Measurements from ENCODE around the gene EXD3. TPM values are rescaled to one million over a fixed set of nuclear protein-coding genes. Genes with fewer than 3 reads are reported as not detected.

EXD3 gene
- polyA plus RNA-seq, 1 experiment: 4.0 TPM

DNA sequence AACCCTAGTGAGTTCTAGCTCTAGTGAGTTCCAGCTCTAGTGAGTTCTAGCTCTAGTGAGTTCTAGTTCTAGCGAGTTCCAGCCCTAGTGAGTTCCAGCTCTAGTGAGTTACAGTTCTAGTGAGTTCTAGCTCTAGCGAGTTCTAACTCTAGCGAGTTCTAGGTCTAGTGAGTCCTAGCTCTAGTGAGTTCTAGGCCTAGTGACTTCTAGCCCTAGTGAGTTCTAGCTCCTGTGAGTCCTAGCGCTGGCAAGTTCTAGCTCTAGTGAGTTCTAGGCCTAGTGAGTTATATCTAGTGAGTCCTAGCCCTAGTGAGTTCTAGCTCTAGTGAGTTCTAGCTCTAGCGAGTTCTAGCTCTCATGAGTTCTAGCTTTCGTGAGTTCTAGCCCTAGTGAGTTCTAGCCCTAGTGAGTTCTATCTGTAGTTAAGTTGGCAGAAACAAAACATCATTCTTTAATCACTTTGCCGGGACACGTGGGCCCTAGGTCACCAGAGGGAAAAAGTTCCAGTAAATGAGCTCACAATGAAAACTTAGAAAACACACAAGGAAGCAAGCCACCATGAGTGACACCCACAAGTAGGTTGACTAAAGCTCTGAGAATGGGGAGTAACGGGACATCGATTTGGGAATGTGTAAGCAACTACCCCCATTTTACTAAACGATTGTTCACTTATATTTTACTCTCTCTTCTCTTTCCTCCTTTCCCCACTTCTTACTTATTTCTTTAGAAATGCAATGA is 47.5 kb downstream of the EXD3 start:
- TF ChIP-seq, protein P1, sequence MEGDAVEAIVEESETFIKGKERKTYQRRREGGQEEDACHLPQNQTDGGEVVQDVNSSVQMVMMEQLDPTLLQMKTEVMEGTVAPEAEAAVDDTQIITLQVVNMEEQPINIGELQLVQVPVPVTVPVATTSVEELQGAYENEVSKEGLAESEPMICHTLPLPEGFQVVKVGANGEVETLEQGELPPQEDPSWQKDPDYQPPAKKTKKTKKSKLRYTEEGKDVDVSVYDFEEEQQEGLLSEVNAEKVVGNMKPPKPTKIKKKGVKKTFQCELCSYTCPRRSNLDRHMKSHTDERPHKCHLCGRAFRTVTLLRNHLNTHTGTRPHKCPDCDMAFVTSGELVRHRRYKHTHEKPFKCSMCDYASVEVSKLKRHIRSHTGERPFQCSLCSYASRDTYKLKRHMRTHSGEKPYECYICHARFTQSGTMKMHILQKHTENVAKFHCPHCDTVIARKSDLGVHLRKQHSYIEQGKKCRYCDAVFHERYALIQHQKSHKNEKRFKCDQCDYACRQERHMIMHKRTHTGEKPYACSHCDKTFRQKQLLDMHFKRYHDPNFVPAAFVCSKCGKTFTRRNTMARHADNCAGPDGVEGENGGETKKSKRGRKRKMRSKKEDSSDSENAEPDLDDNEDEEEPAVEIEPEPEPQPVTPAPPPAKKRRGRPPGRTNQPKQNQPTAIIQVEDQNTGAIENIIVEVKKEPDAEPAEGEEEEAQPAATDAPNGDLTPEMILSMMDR (IDR thresholded peaks at IDR 0.05; ENCODE audit: low read depth, low read length): no peak
- H3K9me3 ChIP-seq (ENCODE audit: control insufficient read depth, insufficient read depth, low read length): peaks cover 28% of the 10 kb centered on the region; the same call in 1 of the 2 replicates
- ChIA-PET POLR2A (no interaction called here), CTCF (interaction anchor here (1.0 kb wide), 1 partner anchor 47 kb away, joined by 4 read pairs; the partner anchor contains the start of gene EXD3)
- no peak overlapping the region for H3K27ac ChIP-seq (ENCODE audit: low read depth, low read length)
- DNase-seq (ENCODE audit: low read depth, low spot score): no peak
- H3K4me3 ChIP-seq (ENCODE audit: low read depth, low read length): no peak overlapping the region
- H3K27me3 ChIP-seq (ENCODE audit: control insufficient read depth, insufficient read depth, low read length): no peaks in the 10 kb centered on the region

DNA sequence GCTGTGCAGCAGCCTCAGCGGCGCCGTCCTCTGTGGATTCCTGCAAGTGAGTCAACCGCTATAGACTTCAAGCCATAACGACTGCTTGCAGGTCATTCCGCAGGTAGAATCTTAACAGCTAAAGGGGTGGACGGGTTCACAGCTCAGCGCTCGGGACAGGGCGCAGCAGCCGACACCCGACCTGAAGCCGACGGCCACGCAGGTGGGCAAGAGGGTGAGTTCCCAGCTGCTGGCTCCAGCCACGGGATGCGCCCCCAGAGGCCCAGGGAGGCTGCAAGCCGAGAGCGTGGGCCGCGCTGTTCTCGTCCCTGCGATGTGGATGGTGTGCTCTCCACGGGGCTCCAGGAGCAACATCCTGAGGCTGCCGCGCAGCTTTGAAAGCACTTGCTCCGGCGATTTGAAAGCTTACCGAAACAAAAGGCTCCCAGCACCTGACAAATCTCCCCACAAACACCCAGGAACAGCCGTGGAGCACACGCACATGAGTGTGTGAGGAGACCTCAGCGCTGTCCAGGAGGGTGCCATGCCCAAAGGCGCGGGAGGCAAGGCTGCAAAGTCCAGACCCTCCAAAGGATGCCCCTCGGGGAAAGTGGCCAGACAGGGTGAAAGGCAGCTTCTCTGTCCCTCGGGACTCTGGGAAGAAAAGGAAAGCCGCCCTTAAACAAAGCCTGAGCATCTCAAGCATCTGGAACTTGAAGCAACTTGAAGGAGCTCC is 48.7 kb downstream of the EXD3 start:
- DNase-seq (ENCODE audit: low read depth, low spot score): no peak
- TF ChIP-seq, protein P1 (IDR thresholded peaks at IDR 0.05; ENCODE audit: low read depth, low read length): no peak
- ChIA-PET POLR2A (no interaction called here), CTCF (no interaction called here)
- Histone ChIP-seq H3K4me3 (ENCODE audit: low read depth, low read length) (no peak overlapping the region), H3K9me3 (ENCODE audit: control insufficient read depth, insufficient read depth, low read length) (peaks cover 21% of the 10 kb centered on the region; the same call in 1 of the 2 replicates), H3K27me3 (ENCODE audit: control insufficient read depth, insufficient read depth, low read length) (no peaks in the 10 kb centered on the region), H3K27ac (ENCODE audit: low read depth, low read length) (no peak overlapping the region)

DNA sequence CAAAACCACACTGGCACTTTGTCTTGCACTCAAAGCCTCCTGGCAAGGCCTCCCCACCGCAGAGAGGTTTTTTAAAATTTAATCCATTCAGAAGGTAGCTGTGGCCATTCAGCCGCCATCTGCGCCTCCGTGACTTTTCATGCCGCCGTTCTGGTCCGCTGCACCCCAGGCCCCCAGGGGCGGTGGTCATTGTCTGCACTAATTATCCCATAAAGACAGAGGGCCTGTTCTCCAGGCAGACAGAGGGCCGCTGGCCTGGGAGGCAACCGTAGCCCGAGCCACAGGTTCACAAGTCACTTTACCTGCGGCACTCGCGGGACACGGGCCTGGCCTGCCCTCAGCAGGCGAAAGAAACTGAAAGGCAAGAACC is 49.4 kb downstream of the EXD3 start:
- H3K27me3 ChIP-seq (ENCODE audit: control insufficient read depth, insufficient read depth, low read length): no peaks in the 10 kb centered on the region

DNA sequence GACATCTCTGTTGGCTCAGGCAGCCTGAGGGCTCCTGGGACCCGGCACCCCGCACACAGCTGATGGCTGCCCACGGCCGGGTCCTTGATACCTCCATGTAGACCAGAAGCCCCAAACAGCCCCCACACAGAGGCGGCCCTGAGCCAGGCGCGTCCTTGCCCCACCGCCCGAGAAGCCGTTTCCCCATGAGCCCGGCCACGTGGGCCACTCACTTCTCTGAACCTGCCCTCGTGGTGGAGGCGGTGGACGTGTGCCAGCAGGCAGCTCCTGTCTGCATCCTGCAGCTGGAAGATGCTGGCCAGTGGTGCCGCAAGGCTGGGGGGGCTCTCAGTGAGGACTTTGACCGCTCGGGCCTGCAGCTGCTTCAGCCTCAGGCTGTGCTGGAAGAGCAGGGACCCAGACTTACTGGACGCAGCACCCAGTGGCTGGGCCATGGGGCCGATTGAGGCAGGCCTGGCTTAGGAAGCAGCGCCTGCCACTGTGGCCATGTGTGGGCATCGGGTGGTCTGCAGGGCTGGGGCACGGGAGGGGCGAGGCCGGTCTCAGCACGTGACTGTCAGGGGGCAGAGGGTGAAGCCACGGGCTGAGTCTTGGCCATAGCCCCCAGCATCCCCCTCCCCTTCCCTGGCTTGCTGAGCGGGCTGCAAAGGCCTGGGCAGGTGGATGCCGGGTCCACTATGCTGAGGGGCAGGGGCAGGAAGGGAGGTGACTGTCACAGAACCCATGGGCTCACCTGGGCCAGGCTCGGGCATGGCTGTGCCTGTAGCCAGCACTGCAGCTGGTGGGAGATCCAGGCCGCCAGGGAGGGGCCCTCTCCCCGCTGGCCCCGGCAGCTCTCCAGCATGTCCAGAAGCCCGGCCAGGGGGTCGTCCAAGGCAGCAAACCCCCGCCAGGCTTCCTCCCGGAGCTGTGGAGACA is 50.0 kb downstream of the EXD3 start:
- Histone ChIP-seq H3K27me3 (ENCODE audit: control insufficient read depth, insufficient read depth, low read length) (no peaks in the 10 kb centered on the region), H3K27ac (ENCODE audit: low read depth, low read length) (no peak overlapping the region), H3K9me3 (ENCODE audit: control insufficient read depth, insufficient read depth, low read length) (peaks cover 18% of the 10 kb centered on the region; the same call in 1 of the 2 replicates), H3K4me3 (ENCODE audit: low read depth, low read length) (no peak overlapping the region)
- TF ChIP-seq, protein P1 (IDR thresholded peaks at IDR 0.05; ENCODE audit: low read depth, low read length): no peak
- DNase-seq (ENCODE audit: low read depth, low spot score): no peak
- ChIA-PET POLR2A (no interaction called here), CTCF (no interaction called here)

More for the DNA sequence above, 49.4 kb downstream of the EXD3 start:
- H3K4me3 ChIP-seq (ENCODE audit: low read depth, low read length): no peak overlapping the region
- DNase-seq (ENCODE audit: low read depth, low spot score): no peak
- ChIA-PET CTCF (no interaction called here), POLR2A (no interaction called here)
- H3K27ac ChIP-seq (ENCODE audit: low read depth, low read length): no peak overlapping the region
- TF ChIP-seq, protein P1 (IDR thresholded peaks at IDR 0.05; ENCODE audit: low read depth, low read length): no peak
- peaks cover 18% of the 10 kb centered on the region; the same call in 1 of the 2 replicates for H3K9me3 ChIP-seq (ENCODE audit: control insufficient read depth, insufficient read depth, low read length)
